NCI-H146 treated with DMSO at 0.1 percent for 48 hours (cell line): ENCODE measurements around the gene PRDX5.

Source experiments
- DNase-seq: peaks from one replicate; lab custom pipeline; 2025; ENCODE audit not compliant: unreplicated experiment; lab: John Stamatoyannopoulos, UW

Gene PRDX5

GRCh38 chr11:64360448-64360921, 42.6 kb downstream of the PRDX5 start:
- no peak for DNase-seq

- DNase-seq: no peak
These were observed 43.7 kb downstream of the PRDX5 start for GRCh38 chr11:64361659-64362058.

- no peak for DNase-seq
These were observed 44.4 kb downstream of the PRDX5 start for GRCh38 chr11:64362339-64362738.

GRCh38 chr11:64364435-64364834, 46.5 kb downstream of the PRDX5 start:
- DNase-seq: no peak

- no peak for DNase-seq
These were observed 47.0 kb downstream of the PRDX5 start for GRCh38 chr11:64364911-64365310.

GRCh38 chr11:64366751-64367150, 48.8 kb downstream of the PRDX5 start:
- DNase-seq: no peak

- no peak for DNase-seq
These were observed 50.2 kb downstream of the PRDX5 start for GRCh38 chr11:64367931-64368672.

- no peak for DNase-seq
These were observed 50.8 kb downstream of the PRDX5 start for GRCh38 chr11:64368673-64369074.

- no peak for DNase-seq
These were observed 51.8 kb downstream of the PRDX5 start for GRCh38 chr11:64369440-64370421.

- DNase-seq: no peak
These were observed 53.3 kb downstream of the PRDX5 start for GRCh38 chr11:64371201-64371600.
